HEK293 (cell line): Measurements from ENCODE around the gene HPGD.

Source experiments
- CTCF ChIA-PET: fragments of 350-600 bp; formaldehyde crosslinking; extraction: SDS; loops from one replicate; lab custom pipeline; 2021; ENCODE audit warnings: antibody characterized with exemption; lab: Yijun Ruan, JAX
- POLR2A ChIA-PET: fragments of 300-600 bp; formaldehyde crosslinking; extraction: SDS; loops from one replicate; lab custom pipeline; 2020; ENCODE audit warnings: antibody characterized with exemption, inconsistent platforms; lab: Yijun Ruan, JAX
- H3K27ac ChIP-seq: fragments of 200-500 bp; sonication (Bioruptor generic); 2 replicates; pipeline ENCODE4 v1.5.1; 2014; ENCODE audit warnings: low read depth, low read length, control low read depth, inconsistent platforms; ENCODE audit errors: extremely low read depth
- H3K36me3 ChIP-seq, 2 experiments: fragments of 200-500 bp in 1 of 2; sonication (Bioruptor generic) in 1 of 2; 1 replicate in 1 of 2; 2 replicates in 1 of 2; pipeline ENCODE4 v1.5.1; 2014 to 2017; ENCODE audit warnings: inconsistent platforms in 2 of 2, low read length in 2 of 2; ENCODE audit not compliant: control insufficient read depth in 2 of 2, insufficient read depth in 1 of 2
- H3K4me1 ChIP-seq: fragments of 200-500 bp; sonication (Bioruptor generic); 2 replicates; pipeline ENCODE4 v1.5.1; 2014; ENCODE audit warnings: mild to moderate bottlenecking, low read length, inconsistent platforms; ENCODE audit not compliant: control insufficient read depth, insufficient read depth
- H3K4me3 ChIP-seq: 2 replicates; pipeline ENCODE4 v1.5.1; 2011; ENCODE audit warnings: low read depth, mild to moderate bottlenecking, control low read depth, low read length, moderate library complexity
- H3K9me3 ChIP-seq: fragments of 200-500 bp; sonication (Bioruptor generic); 2 replicates; pipeline ENCODE4 v1.5.1; 2014; ENCODE audit warnings: low read depth, low read length, inconsistent platforms; ENCODE audit not compliant: control insufficient read depth, insufficient read depth
- ZFP37 ChIP-seq: fragments of 450-650 bp; formaldehyde crosslinking; IDR thresholded peaks from 2 replicates; pipeline ENCODE4 v1.5.1; 2016; ENCODE audit warnings: missing biosample characterization, missing genetic modification characterization
- ZFP69B ChIP-seq: fragments of 450-650 bp; formaldehyde crosslinking; IDR thresholded peaks from 2 replicates; pipeline ENCODE4 v1.5.1; 2016; ENCODE audit warnings: missing biosample characterization, missing genetic modification characterization
- ZNF174 ChIP-seq: fragments of 450-650 bp; formaldehyde crosslinking; IDR thresholded peaks from 2 replicates; pipeline ENCODE4 v1.5.0; 2017; ENCODE audit warnings: missing biosample characterization, mild to moderate bottlenecking, missing genetic modification characterization
- ZNF248 ChIP-seq: fragments of 450-650 bp; formaldehyde crosslinking; IDR thresholded peaks from 2 replicates; pipeline ENCODE4 v1.5.1; 2017; ENCODE audit warnings: missing biosample characterization, missing genetic modification characterization
- ZNF341 ChIP-seq: fragments of 450-650 bp; formaldehyde crosslinking; IDR thresholded peaks from 2 replicates; pipeline ENCODE4; 2016; ENCODE audit warnings: low read depth, missing biosample characterization, missing genetic modification characterization
- ZNF571 ChIP-seq: fragments of 450-650 bp; formaldehyde crosslinking; IDR thresholded peaks from 2 replicates; pipeline ENCODE4 v1.5.0; 2017; ENCODE audit warnings: missing biosample characterization, missing genetic modification characterization
- ZNF585B ChIP-seq: fragments of 450-650 bp; formaldehyde crosslinking; IDR thresholded peaks from 2 replicates; pipeline ENCODE4 v1.5.1; 2016; ENCODE audit warnings: missing biosample characterization, missing genetic modification characterization

The HPGD gene

DNA sequence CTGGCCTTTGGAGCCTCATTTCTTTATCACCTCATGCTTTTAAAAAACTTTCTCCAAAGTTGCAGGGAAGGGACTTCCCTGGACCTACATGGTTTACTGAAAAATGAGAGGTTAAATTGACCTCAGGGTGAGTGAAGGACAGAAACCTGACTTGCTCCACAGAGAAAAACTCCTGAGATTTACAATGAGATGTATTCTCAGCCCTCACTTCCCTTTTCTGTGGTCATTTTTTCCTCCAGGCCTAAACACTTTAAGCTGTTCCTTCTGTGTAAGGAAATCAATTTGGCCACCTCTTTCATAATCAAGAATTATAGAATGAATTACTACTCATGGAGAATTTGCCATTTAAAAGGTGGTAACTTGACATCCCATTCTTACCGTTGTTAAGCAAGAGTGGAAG is 77.9 kb downstream of the HPGD start:
- TF ChIP-seq ZNF585B (tag by site-specific recombination) (no peak), ZNF248 (tag by site-specific recombination) (no peak), ZNF571 (tag by site-specific recombination) (no peak), ZNF341 (tag by site-specific recombination) (no peak), ZNF174 (tag by site-specific recombination) (no peak), ZFP37 (no peak), ZFP69B (tag by site-specific recombination) (no peak)
- no peaks in the 10 kb centered on the region for H3K4me1 ChIP-seq
- no peak overlapping the region for H3K27ac ChIP-seq
- H3K4me3 ChIP-seq = no peak overlapping the region
- POLR2A ChIA-PET = no interaction called here
- CTCF ChIA-PET = no interaction called here
- H3K9me3 ChIP-seq = no peaks in the 10 kb centered on the region
- no peaks in the 10 kb centered on the region for H3K36me3 ChIP-seq
